PFSK-1 (cell line): ENCODE results near the gene ARHGAP44.

Experiments
- FOXP2 ChIP-seq: optimal IDR thresholded peaks from 2 replicates; pipeline ENCODE3; 2011; ENCODE audit warnings: borderline replicate concordance, control low read depth, inconsistent platforms; ENCODE audit not compliant: insufficient read depth; ENCODE audit errors: extremely low read length, extremely low read depth
- POLR2AphosphoS5 ChIP-seq: IDR thresholded peaks from 2 replicates; pipeline ENCODE4 v1.6.1; 2012; ENCODE audit warnings: low read depth, mild to moderate bottlenecking, control low read depth, low read length, moderate library complexity
- REST ChIP-seq, 2 experiments: IDR thresholded peaks; 2 replicates each; pipeline versions ENCODE4 v1.6.1 to v1.8.0; 2011 to 2012; ENCODE audit warnings: low read depth in 2 of 2, low read length in 2 of 2, control low read depth in 1 of 2, inconsistent platforms in 1 of 2, mild to moderate bottlenecking in 1 of 2, moderate library complexity in 1 of 2; ENCODE audit not compliant: insufficient read depth in 1 of 2
- SIN3A ChIP-seq: IDR thresholded peaks from 2 replicates; pipeline ENCODE4 v1.6.1; 2012; ENCODE audit warnings: mild to moderate bottlenecking, low read length, moderate library complexity, borderline replicate concordance; ENCODE audit not compliant: insufficient read depth
- TAF1 ChIP-seq: IDR thresholded peaks from 2 replicates; pipeline ENCODE4 v1.6.1; 2012; ENCODE audit warnings: low read length, control low read depth, borderline replicate concordance; ENCODE audit not compliant: insufficient read depth

- TF ChIP-seq FOXP2: no peak
- TF ChIP-seq SIN3A: no peak
- TF ChIP-seq POLR2AphosphoS5: no peak
- no peak for TF ChIP-seq TAF1
- no peak for TF ChIP-seq REST (IDR thresholded peaks at IDR 0.05; ENCODE audit: insufficient read depth in 1 of 2, low read depth in 2 of 2, low read length in 2 of 2)
Observed at GRCh38 chr17:12856416-12856815, 67.1 kb downstream of the ARHGAP44 start.
